HL-60/S4 (cell line): Measurements from ENCODE around the gene TOPBP1.
"Not testable (repeated sequence)": the region's sequence is repeated elsewhere in the genome, so short reads cannot be mapped to it uniquely, and the experiment has no call there.

Source experiments
- in situ Hi-C: fragments of 300-500 bp; cut with MboI; formaldehyde crosslinking; loops from 2 replicates; pipeline ENCODE4 v1.14.3; 2022; ENCODE audit warnings: low sequenced_read_pairs

Gene TOPBP1

DNA sequence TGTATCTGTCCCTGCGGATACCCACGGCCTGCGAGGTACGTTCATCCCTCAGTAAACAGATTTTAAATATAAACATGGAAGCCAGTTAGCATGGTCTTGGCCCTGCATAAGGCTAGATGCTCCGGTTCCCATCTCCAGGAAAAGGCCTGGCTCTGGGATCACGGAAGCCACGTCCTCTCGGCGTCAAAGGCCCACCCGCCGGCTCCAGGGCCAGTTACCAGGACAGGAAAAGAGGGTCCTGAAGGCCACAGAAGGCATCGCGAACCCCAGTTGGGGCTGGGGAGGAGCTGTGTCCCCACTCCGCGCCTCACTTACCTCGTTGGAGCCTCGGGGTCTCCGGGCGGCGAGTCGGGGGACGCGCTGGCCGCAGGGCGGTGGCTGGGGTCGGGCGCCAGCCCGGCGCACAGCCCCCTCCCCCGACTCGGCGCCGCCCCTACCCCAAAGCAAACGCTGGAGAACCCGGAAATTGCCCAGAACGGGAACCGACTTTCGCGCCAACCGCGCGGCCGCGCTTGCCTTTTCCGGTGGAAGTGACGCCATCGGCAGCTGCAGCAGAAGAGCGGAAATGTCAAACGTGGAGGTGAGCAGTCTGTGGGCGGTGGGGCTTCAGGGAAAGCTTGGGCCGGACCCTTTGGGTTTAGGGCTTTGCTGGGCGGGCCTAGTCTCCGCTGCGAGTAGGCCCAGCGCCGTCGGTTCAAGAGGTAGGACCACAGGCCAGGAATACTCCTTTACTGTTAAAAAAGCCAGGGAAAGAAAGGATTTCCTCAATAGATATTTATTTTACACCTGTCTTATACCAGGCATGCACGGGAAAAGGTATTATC, at the start of gene TOPBP1:
TOPBP1 (minus strand) TSS at position 488 of the 824 bp plus-strand sequence. CDS start 814 bp downstream, outside the sequence.
- in situ Hi-C loops = loop anchor here (25.0 kb wide), 1 partner anchor 251 kb away; no protein-coding TSS in a partner anchor

DNA sequence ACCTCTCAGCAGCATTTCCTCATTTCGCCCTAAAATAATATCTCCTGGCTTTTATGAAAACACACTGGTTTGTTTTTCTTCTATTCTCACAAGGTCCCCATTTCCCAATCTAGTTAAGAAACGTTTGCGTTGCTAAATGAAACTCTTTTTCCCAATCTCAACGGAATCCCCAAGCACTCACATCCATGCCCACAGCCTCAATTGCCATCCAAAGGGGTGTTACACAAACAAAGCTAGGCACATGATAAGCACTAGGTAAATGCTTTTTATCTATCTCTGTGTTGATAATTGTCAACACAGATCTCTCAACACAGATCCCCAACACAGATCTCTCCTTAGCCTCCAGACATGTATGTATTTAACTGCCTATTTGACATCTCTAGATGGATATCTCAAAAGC, 49.3 kb upstream of the TOPBP1 start:
- in situ Hi-C loops = no loop called here

DNA sequence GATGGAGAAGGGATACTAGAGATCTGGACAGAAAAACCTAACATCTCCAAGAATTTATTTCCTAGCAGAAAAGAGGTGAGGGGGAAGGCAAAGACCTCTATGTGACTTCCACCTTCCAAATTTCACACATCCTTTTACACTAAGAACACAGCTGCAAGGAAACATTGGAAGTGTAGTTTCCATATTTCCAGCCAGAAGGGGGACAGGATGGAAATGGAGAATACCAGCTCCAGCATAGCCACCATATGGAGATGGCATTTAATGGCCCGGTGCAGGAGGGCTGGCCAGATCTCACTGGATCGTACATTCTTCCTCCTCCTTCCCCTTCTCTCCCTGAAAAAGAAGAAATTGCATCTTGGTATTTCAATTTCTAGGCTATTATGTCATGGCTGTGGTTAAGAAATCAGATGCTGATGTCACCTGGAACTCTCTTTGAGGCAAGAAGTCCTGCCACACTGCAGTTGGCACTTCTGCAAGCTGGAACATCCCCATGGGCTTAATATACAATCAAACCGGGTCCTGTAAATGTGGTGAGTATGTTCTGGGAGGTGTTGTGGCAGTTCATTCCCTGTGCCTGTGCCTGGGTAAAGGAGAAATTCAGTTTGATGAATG, 47.5 kb upstream of the TOPBP1 start:
- in situ Hi-C loops = no loop called here

DNA sequence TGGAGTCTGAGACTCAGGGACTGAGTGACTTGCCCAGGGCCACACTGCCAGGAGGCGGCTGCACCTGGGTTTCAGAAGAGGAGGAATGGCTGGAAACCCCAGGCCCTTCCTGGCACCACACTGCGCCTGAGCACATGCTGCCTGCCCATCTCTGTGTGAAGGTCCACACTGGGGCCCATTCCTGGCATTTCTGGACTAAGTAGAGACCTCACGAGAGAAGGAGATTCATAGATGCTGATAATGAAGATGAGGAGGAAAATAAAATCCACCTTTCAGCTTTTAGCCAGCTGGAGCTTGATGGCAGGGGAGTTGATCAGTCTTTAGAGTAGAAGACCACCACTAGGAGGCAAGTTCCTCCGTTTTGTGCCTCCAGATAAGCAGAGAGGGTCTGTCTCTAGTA, 44.3 kb upstream of the TOPBP1 start:
- in situ Hi-C loops = no loop called here

DNA sequence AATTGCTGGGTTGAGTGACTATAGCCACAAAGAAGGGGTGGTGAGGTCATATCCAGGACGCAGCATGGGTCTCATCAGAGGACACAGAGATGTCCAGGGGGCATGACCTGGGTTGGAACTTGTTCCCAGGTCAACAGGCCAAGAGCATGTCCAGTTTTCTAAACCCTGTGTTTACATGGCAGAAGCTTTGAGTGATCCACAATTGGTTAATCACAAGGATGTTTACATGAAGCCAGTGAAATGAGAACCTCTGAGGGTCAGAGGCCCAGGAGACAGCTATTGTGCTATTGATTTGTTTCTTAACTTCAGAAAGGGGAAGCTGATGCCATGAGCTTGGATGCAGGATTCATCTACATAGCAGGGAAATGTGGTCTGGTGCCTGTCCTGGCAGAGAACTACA, 42.2 kb upstream of the TOPBP1 start:
- in situ Hi-C loops = no loop called here

DNA sequence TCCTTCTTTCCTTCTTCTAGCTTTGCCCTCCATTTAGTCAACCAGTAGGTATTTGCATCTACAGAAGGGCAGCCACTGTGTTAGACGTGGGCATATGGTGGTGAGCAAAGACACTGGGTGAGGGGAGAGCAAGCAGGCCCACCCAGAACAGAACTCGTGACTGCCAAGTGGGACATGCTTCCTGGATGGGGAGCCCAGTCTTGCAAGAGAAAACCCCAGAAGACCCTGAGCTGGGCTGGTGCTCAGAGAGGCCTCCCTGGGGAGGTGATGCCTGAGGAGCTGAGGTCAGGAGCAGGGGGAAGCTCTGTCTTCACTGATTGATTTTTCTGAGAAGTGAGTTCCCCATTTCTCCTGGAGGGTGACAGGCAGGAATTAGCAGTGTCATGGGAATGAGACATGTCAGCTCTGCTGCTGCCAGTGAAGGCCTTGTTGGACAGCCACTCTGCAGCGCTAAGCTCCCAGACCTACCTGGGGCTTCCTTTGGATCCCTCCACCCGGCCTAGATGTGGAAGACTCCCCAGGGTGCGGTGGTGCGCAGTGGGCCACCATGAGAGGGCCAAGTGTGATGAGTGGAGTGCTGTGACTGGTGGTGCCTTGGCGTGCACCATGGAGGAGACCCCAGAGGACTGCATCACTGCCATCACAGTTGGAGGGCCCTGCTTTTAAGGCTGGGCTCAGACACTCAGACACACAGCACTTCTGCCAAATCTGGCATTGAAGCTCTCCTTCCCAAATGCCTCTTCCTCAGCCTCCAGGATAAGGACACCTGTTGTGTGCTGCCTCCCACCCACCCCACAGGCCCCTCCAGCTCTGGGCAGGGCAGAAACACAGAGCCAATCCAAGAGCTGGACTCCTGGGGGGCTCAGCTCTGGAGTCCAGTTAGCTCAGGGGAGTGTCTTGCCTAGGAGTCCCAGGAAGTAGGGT, 40.0 kb upstream of the TOPBP1 start:
- in situ Hi-C loops = no loop called here

DNA sequence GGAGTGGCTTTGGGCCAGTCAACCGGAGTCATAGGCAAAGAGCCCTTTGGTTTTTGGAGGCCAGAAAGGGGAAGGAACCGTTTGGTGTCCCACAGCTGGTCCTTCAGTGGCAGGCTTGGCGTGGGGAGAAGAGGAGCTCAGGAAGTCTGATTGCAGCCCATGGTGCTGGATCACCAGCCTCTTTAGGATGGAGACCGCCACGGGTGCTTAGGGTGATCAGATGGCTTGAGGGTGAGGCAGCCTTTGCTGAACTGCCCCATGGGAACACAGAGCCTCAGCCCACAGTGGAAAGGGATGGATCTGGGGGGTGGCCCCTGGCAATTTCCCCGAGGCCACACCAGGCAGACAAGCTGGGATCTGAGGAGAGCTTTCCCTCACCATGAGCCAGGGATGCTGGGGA, 38.6 kb upstream of the TOPBP1 start:
- in situ Hi-C loops = no loop called here

DNA sequence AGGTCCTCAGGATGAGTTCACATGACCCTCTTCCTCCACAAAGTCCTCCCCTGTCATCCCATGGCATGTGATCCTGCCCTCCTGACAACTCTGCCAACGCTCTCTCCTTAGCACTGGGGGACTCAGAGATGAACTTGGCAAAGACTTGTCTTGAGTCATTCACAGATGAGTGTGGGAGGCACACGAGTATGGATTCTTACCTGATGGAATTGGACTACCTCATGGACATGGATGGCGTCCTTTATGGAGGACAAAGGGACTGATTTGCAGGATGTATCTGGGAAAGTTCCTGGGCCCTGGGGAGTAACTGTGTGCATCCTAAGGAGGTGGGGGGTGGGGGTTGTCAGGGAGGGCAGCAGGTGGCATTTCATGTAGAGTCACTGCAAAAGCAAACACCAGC, 38.2 kb upstream of the TOPBP1 start:
- in situ Hi-C loops = no loop called here

DNA sequence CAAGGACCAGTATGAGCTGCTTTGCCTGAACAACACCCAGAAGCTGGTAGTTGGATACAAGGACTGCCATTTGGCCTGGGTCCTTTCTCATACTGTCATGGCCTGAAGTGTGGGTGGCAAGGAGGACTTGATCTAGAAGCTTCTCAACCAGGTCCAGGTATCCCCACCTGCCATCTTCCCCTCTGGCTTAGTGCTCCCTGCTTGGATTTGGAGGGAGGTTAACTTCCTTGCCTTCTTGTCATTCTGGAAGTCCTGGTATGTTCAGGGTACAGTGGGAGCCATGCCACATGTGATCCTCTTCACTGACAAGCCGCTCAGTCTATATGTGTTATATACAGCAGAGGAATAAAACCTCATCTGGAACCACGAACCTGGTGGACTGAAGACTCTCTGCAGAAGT, 37.7 kb upstream of the TOPBP1 start:
- in situ Hi-C loops = no loop called here

DNA sequence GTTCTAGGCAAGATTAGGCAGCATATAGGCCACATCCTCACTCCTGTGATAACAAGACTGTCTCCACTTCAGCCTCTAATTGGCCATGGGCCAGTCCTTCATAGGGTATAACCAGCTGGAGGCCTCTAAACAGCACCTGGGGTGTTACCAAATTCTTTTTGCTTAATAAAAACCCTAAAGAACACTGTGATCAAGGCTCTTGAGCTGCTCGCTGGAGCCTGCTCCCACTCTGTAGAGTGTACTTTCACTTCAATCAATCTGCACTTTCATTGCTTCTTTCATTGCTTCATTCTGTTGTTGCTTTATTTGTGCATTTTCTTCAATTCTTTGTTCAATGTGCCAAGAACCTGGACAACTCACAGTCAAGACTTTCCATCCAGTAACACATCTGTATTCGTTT, 36.2 kb upstream of the TOPBP1 start:
- in situ Hi-C loops = no loop called here

DNA sequence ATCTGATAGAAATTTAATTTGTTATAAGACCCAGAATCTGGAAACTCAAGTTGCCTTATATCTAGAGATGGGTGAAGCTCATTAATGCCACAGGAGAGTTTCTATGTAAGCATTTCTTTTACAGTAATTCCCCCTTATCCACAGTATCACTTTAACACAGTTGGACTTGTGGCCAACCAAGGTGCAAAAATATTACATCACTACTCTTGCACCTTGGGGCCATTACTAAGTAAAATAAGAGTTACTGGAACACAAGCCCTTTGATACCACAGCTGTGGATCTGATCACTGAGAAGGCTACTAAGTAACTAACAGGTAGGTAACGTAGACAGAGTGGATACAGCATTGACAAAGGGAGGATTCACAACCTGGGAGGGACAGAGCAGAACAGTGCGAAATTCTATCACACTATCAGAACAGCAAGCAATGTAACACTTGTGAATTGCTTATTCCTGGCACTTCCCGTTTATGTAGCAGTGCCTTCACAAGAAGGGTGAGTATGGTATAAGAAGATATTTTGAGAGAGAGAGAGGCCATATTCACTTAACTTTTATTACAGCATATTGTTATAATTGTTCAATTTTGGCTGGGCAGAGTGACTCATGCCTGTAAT, 33.9 kb upstream of the TOPBP1 start:
- in situ Hi-C loops = no loop called here

DNA sequence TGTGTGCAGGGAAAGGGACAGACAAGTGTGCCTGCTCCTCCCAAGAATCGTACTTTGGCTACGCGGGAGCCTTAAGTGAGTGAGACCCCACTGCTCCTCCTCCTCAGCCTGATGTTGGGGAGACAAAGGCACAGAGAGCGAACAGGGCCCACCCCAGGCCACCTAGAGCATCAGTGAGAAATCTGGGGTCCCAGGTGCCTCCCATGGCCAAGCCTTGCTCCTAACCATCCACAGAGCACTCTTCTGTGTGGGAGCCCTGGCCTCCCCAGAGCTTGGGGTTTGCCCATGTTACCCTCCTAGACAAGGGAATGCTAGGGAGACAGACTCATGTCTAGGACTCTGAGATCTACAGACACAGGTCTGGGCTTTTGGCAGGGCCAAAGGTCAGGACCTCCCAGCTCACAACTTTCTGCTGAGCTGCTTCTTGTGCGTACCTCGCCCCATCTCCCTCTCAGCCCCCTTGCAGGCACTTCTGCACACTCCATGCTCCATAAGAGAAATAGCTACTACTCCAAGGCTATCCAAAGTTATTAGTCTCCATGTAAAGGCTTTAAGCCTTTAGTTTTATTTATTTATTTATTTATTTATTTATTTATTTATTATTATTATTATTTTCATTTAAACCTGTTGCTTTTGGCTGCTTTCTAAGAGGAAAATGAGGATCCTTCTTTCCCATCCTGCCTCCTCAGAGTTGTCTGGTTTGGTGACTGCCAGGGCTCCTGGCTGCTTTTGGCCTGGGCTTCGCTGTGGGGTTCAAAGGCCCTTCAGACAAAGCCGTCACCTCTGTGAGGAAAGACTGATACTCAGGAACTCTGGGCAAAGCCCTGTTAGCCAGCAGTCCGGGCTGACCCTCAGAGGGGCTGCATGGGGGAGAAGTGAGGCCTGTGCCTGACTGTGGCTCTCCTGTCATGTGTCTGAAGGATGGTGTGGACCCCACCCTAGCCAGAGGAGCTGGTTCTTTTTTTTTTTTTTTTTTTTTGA, 32.8 kb upstream of the TOPBP1 start:
- in situ Hi-C loops = no loop called here

DNA sequence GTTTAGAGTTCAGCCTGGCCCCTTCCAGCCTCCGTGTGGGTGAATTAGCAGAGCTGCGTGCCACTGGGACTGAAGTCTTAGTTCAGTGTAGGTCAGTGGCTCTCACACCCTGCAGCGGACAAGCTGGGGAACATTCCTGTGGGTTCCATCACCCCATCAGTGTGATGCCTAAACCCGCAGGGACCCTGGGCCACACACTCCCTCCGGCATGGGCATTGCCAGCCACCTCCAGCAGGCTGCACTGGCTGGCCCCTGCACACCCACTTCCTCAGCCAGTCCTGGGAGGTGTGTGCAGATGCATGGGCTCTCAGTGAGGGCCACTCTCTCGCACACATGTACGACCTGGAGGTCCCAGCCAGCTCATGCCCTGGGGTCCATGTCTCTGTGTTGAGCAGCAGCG, 32.1 kb upstream of the TOPBP1 start:
- in situ Hi-C loops = no loop called here

DNA sequence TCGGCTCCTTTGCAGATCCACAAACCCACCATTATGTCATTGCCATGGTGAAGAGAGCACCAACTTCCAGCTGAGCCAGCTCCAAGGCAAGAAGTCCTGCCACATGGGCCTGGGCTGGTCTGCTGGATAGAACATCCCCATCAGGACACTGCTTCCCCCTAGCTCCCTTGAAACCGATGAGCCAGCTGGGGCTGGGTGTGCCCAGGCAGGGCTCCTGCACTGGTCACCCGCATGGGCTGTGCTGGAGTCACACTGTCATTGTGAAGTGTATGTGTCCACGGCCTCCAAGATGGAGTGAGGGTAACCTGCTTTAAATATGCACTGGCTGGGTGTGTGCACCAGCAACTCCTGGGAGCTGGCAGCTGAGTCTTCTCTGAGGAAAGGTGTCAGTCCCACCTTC, 31.0 kb upstream of the TOPBP1 start:
- in situ Hi-C loops = no loop called here

DNA sequence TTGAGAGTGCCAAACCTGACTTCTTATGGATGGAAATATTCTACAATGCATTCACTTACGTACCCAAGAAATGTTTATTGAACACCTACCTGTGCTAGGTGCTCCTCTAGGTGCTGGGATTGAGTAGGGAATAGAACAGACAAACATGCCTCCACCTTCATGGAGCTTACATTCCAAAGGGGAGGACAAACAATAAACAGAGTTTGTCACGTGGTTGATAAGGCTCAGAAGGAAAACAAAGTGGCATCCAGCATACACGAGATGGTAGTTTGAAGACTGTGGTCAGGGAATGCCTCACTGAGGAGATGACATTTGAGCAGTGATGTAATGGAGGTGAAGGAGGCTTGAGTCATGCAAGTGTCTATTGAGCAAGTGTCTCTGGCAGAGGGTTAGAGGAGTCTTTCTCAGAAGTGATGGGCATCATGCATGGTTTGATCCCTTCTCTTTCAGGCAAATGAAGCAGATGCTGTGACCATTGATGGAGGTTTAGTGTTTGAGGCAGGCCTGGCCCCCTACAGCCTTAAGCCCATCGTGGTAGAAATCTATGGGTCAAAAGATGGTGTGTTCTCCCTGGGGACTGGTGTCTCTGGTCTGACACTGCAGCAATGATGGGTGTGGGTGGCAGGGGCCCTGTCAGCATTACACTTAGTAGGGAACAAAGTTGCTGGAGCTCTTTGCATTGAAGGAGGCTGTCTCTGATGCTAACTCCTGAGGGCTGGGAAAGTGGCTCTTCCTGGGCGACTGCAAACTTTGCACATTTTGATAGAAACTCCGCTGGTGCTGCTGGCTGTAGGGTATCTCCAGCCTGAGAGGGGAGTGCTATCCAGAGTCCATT, 29.7 kb upstream of the TOPBP1 start:
- in situ Hi-C loops = no loop called here

DNA sequence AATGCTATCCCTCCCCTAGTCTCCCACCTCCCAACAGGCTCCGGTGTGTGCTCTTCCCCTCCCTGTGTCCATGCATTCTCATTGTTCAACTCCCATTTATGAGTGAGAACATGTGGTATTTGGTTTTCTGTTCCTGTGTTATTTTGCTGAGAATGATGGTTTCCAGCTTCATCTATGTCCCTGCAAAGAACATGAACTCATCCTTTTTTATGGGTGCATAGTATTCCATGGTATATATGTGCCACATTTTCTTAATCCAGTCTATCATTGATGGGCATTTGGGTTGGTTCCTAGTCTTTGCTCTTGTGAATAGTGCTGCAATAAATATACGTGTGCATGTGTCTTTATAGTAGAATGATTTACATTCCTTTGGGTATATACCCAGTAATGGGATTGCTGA, 16.3 kb upstream of the TOPBP1 start:
- in situ Hi-C loops = not testable (repeated sequence)

DNA sequence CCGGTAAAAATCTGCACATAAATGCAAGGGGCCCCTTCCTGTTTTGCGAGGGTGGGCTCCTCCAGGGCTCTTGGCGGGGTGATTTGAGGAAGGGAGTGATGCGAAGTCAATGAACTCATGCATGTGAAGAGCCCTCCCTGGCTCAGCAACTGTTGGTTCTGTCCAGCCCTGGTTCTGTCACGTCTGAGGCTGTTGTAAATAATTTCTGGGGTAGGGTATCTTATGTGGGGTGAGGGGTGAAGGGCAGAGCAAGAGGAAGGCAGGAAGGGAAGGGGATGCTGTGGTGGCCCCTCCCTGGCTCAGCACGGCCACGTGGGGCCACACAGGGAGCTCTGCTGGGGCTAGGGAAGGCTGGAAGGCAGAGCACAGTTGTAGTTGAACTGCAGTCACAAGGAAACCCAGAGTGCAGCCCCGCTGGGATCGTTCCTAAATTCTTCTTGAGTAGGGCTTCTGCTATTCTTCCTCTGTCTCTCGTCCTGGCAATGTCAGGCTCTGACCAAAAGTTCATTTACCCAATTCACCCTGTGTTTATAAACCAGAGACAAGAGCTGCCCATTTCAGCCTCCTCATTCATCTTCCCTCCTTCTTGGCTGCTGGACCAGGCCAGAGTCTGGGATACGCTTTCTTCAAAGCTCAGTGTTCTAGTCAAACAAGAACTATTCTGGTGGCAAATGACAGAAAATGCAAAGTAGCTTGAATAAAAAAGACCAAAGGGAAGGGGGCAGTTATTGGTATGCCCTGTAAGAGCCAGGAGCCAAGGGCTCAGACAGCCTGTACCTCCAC, 14.8 kb upstream of the TOPBP1 start:
- in situ Hi-C loops = no loop called here

DNA sequence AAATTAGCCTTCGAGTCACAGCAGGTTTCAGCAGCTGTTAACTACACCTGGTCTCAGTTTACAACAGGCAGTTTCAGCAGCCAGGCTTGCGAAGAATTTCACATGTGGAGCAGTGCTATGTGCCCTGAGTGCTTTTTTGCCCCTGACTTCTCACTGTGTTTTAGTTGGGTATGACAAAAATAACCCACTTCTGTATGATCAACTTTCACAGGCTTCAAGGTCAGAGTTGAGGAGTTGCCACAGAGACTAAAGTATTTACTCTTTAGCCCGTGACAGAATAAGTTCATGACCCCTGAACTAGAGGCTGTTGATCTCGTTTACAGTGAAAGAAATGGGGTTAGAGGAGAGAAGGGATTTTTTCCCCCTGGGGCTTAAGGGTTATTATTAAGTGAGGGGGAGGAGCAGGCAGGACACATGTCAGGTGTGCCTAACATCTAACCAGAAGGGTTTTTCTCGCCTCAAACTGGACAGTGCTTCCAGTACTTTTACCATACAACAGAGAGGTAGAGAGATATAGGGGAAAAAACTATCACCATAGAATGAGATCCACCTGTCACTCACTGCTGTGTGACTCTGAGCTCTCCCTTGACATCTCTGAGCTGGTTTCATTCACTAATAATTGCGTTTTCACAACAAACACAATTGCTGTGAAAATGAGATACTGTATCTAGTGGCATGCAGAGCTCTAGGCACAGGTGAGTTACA, 14.0 kb upstream of the TOPBP1 start:
- in situ Hi-C loops = no loop called here
